ENCODE measurements around the gene ADH1B.
"Not testable (repeated sequence)": the region's sequence is repeated elsewhere in the genome, so short reads cannot be mapped to it uniquely, and the experiment has no call there.

ADH1B gene

DNA sequence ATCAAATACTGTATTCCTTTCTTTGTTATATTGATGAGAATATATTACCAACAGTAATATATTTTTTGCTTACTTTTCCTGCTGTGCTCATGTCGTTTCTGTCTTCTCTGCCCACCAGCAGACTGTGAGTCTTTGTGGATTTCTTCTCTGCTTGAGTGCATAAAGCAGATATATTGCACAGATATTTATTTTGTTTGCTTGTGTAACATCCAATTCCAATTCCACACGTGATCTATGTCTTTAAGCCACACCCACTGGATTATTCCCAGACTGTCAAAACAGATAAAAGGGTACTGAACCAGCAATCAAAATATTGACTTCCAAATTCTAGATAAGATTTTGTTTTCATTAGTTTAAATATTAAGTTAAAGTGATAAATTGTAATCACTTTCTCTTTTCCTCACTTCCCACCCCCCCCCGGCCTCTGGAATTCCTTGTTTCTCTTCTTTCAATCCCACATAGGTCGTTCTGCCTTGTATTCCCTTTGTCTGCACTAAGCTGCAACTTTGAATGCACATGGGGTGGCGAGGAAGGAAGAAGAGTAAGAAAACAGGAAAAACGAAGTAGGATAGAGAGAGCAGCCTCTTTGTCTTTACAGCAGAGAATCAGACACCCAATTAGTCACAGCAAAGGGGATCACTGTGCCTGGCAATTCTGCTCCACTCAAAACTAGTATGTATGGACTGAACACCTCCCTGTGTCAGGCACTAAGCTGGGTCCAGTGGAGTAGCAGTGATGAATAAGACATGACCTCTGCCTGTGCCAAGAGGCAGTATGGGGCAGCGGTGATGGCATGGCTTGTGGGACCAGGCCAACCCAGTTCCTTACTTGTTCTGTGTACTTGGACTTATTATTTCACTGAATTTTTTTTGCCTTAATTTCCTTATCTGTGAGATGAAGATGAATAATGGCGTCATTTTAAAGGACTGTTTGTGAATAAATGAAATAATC lies at the start of gene ADH1B:
Gene ADH1B, minus strand, starts transcription at position 161 of the 951 bp plus-strand sequence. Its CDS starts 70 bp downstream, at position 91.
- DNase-seq: no peak

DNA sequence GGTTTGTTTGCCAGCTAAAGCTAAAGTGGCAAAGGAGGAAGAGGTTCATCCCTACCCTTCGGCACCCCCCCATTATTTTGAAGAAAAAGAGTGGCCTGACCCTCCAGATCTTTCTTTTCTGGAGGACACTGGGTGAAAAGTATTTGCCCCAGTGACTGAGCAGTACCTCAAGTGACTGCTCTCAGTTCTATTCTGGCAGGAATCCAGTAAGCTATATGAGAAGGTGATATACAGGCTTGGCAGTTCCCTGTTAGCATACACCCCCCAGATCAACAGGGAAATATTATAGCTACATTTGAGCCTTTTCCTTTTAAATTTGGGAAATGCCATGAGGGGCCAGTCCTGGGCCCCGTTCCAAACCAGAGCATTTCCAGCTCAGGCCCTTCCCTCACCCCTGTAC lies 46.6 kb upstream of the ADH1B start:
- not testable (repeated sequence) for DNase-seq

DNA sequence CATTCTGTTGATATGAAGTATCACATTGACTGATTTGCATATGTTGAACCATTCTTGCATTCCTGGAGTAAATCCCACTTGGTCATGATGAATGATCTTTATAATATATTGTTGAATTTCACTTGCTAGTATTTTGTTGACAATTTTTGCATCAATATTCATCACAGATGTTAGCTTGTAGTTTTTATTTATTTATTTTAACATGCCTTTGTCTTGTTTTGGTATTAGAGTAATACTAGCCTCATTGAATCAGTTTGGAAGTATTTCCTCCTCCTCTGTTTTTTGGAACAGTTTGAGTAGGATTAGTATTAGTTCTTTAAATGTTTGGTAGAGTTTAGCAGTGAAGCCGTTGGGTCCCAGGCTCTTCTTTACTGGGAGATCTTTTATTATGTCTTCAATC lies 45.3 kb upstream of the ADH1B start:
- DNase-seq: no peak

DNA sequence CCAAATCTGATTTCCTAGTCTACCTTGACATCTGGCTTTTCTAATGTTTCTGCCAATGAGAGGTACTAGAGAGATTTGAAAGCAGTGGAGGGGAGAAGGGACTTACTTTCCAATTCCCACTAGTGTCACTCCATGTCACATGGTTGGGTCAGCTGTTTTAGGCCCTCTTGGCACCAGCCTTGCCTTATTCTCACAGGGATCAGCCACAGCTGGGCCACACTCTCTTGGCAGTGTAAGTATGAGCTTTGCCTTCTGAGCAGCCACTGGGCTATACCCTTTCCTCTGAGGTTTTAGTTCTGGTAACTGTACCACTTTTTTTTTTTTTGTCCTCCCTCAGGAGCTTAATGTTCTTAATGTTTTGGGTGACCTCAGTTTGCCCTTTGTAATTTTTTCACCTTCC lies 41.6 kb upstream of the ADH1B start:
- no peak for DNase-seq

DNA sequence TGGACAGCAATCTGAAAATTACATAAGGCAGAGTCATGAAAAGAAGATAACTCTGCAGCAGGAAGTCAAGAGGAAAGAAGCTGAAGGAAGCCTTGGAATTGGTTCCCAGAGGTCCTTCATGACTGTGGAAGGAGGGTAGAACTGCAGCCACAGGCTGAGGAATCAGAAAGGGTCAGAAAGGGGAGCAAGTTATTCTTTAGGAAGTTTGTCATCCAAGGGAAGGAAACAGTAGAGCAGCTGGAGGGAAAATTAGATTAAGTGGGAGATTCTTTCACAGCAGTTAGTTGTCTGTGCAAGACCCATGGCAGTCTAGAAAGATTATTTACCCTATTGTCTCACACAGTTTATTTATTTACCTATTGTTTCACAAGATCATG lies 40.7 kb upstream of the ADH1B start:
- DNase-seq: no peak

DNA sequence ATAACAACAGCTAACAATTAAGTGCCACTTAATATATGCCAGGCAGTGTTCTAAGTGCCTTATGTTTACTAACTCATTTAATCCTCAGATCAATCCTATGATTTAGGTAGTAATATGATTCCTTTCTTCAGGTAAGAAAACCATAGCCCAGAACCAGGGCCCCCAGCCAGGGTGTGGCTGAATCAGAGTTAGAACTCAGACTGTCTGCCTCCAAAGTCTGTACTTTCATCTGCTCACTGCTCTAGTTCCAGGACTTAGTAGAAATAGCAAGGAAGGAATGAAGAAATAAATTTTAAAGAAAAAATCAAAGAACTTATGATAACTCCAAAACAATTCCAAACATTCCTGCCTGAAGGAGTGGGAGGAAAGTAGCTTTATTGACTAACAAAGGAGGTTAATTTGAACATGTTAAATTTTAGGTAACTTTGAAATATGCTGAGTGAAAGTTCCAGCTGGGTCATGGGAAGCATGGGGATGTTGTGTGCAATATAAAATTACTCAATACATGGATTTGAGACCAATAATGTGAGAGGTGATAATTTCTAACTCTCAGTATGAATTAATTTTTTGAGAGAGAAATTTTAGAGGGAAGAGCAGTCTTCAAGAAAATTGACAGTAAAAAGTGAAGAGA lies 40.2 kb upstream of the ADH1B start:
- no peak for DNase-seq

DNA sequence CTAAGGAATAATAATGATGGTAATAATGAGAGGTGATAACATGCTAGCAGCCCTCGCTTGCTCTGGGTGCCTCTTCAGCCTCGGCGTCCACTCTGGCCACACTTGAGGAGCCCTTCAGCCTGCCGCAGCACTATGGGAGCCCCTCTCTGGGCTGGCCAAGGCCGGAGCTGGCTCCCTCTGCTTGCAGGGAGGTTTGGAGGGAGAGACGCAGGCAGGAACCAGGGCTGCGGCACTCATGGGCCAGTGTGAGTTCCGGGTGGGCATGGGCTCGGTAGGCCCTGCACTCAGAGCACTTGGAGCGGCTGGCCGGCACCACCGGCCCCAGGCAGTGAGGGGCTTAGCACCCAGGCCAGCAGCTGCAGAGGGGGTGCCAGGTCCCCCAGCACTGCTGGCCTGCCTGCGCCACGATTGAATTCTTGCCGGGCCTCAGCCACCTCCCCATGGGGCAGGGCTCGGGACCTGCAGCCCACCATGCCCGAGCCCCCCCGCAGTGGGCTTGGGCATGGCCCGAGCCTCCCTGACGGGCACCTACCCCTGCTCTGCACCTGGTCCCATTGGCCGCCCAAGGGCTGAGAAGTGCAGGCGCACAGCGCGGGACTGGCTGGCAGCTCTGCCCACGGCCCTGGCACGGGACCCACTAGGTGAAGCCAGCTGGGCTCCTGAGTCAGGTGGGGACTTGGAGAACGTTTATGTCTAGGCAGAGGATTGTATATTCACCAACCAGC lies 38.4 kb upstream of the ADH1B start:
- no peak for DNase-seq

DNA sequence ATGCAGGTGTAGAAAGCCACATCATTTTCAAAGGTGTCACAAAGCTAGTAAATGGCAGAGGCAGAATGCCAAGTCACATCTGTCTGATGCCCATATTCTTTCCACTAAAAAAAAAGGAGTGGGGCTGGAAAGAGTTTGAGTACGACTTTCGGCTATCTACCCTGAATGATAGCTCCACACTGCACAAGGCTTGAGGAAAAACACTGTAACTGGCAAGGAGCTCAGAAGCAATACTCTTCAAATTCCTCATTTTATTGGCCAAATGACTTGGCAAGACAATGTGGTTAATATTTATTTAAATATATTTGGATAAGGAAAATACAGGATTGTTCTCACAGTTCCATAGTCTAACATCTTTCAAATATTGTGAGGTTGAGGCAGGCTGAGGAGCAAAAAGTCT lies 36.7 kb upstream of the ADH1B start:
- no peak for DNase-seq

DNA sequence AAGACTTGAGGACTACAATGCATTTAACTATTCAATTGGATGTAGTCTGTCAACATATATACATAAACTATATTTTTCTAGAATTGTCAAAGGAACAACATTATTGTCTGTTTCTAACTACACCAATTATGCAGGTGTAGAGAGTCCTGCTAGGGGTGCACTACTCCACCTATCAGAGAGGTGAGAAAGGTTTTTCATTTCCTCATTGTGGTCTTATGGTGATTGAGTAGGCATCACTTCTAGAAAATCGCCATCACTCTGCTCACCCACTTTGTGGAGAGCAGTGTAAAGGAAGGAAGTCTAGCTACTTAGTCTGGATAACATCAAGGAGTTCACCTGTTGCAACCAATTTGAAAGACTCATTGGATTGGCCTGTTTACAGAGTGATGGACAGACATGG lies 35.8 kb upstream of the ADH1B start:
- no peak for DNase-seq

DNA sequence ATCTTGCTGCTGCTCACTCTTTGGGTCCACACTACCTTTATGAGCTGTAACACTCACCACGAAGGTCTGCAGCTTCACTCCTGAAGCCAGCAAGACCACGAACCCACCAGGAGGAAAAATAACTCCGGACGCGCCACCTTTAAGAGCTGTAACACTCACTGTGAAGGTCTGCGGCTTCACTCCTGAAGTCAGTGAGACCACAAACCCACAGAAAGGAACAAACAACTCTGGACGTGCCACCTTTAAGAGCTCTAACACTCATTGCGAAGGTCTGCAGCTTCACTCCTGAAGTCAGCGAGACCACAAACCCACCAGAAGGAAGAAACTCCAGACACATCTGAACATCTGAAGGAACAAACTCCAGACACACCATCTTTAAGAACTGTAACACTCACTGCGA lies 34.9 kb upstream of the ADH1B start:
- DNase-seq: not testable (repeated sequence)

DNA sequence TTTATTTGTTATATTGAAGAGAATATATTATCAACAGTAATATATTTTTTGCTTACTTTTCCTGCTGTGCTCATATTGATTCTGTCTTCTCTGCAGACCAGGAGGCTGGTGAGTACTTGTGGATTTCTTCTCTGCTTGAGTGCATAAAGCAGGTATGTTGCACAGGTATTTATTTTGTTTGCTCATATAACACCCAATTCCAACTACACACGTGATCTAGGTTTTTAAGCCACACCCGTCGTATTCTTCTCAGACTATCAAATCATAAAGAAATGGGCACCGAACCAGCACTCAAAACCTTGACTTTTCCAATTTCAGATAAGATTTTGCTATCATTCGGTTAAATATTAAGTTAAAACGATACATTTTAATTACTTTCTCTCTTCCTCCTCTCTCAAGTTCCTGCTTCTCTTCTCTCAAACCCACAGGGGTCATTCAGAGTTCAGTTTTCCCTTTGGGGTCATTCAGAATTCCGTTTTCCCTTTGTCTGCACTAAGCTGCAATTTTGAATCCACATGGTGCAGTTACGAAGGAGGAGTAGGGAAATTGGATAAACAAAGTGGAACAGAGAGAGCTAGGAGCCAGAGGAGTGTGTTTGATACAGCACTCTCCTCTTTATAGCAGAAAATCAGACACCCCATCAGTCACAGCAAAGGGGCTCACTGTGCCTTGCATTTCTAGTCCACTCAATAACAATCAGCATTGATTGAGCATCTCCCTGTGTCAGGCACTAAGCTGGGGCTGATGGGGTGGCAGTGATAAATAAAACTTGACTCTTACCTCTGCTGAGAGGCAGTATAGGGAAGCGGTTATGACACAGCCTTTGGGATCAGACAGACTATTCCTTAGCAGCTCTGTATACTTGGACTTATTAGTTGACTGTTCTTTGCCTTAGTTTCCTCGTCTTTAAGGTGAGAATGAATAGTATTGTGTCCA lies 31.7 kb upstream of the ADH1B start, which contains the start of gene ADH1C:
Gene ADH1C, minus strand, starts transcription at position 145 of the 936 bp plus-strand sequence. Its CDS starts 71 bp downstream, at position 74.
- no peak for DNase-seq

DNA sequence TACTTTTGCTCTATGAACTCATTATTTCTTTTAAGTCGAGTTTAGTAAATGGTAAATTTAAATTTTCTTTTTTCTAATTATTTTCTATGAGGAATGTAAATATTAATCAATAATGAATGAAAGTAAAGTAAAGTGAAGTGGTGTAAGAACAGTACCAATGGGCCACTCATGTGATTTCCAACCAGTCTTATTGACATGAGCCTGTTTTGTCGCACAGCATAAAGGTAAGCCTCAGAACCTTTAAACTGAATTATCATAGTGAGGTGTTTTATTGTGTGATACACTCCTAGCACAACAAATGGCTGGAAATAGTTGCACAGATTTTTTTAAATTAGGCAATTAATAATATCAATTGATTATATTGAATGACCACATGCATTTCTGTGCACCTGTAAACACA lies 30.3 kb upstream of the ADH1B start:
- DNase-seq: no peak

DNA sequence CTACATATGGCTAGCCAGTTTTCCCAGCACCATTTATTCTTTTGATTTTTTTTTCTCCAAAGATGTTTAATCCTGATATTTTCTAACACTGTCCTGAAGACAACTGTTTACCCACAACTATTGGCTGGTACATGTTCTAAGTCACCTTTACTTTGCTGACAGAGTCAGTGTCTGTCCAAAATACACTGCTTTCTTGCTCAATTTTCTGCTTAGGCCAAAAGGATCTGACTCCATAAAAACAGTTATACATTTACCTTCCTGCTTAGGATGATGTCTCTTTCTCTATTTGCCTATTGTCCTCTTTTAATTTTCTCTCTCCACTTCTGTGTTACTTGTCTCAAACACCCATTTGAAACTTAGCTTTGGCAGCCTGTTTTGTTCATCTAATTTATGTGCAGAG lies 28.1 kb upstream of the ADH1B start:
- DNase-seq: no peak

DNA sequence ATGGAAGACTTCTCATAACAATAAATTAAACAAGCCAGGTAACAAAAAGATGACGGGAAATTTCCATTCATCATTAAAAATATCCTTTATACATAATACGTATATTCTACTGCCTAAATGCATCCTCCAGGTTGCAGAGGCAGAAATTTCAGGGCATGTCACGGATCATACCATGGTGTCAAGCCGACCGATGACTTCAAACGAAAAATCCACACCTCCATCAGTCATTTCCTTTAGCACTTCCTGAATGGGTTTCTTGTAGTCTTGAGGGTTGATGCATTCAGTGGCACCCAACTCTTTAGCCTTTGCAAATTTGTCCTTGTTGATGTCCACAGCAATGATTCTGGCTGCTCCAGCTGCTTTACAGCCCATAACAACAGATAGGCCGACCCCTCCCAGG lies 21.4 kb upstream of the ADH1B start:
- not testable (repeated sequence) for DNase-seq

DNA sequence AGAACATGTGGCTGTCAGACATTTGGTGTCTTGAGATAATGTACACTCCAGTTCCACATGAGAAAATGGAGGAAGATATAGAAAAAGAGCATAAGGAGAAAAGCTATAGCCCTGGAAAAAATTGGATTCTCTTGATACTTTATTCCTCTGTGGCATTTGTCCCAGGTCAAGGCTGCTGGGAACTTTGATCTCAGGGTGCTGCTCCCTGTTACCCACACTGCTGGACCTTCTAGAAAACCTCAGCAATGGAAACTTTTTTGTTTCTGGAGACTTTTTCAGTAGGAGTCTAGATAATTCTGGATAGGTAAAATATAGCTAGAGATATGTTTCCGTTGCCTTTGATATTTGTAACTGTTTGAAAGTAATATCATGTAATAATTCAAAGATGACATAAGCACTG lies 20.2 kb upstream of the ADH1B start:
- no peak for DNase-seq

DNA sequence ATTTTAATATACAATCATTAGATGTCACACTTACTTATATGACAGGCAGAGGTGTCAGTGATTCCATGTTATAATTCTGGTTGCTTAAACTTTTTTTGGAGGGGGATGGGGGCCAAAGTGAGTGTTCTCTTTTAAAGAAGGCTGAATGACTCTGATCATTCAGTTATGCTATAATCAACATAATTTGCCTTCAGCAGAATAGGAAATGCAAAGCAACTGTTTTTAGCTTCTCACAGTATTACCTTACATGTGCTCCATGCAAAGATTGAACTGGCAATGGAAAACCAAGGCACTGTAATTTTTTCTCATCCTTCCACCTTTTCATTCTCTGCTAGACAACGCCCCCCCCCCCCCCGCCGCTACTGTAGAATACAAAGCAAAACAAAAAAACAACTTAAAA lies 18.0 kb upstream of the ADH1B start:
- no peak for DNase-seq

DNA sequence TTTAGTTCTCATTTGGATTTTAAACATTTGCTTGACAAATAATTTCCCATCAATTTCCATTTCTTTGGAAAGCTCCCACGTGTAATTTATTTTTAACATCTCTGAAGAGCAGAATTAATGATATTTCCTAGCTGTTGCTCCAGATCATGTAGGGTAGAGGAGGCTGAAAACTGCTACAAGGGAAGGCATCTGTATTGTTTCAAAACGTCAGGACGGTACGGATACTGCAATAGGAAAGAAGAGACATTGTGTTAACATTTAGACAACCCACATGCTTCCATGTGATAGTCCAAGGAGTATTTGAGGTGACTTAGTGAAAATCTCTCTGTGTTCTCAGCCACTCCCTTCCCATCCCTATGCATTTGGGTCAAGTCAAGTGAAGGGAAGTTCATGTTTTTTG lies 15.4 kb upstream of the ADH1B start:
- DNase-seq: no peak

DNA sequence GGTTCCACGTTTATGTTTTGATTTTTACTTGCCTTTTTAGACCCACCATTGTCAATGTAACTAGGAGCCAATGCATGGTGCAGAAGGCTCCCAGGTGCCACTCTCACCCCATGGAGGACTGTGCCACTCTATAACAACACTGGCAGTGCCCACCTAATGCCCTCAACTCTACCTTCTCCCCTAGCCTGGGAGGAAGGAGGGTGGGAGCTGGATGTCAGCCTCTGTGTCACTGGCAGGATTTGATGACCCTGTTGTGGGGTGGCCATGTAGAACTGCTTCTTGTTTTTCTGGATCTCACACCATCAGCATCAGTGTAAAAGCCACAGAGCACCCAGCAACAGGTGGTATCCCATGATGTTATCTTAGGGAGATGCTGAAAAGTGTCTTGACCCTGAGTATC lies 13.7 kb upstream of the ADH1B start:
- DNase-seq: no peak

DNA sequence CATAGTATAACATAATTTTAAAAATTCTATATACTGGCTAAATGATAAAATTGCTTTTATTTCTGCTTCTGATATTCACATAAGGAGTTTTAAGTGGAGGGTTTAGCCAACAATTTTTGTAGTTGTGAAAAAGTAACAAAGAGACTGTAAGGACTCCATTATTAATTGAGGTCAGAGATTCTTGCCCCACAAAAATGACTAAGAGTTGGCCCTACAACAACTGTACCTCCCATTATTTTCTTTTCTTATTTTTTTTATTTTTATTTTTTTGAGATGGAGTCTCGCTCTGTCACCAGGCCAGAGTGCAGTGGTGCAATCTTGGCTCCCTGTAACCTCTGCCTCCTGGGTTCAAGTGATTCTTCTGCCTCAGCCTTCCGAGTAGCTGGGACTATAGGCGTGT lies 9.4 kb upstream of the ADH1B start:
- no peak for DNase-seq

DNA sequence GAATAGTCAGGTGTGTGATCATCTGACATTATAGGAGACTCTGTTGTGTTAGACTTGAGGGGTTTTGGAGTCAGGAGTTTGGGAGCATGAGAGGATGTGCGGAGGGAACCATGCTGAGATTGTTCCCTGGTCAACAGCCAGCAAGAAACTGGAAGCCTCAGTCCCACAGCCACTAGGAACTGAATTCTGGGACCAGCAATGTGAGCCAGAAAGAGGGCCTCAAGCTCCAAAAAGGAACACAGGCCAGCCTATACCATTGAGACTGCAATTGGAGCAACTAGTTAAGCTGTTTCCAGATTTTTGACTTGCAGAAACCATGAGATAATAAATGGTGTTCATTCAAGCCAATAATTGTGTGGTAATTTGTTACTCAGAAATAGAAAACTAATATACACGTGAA lies 8.7 kb upstream of the ADH1B start:
- DNase-seq: no peak

DNA sequence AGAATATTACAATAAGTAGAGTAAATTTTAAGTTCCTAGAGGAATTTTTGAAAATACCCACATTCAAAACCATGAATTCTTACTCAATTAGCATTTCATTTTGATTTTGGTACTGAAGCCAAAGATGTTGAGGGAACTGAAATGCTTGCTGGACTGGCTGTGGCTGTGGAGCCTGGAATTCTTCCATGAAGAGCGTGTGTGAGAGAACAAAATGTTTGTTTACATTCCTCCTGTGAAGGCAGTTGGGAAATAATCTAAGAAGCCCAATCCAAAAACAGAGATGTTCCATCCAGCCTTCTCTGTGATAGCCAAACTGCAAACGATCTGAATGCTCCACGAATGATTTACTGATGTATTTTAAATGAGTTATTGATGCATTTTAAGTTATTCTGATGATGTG lies 3.8 kb upstream of the ADH1B start:
- DNase-seq: no peak

DNA sequence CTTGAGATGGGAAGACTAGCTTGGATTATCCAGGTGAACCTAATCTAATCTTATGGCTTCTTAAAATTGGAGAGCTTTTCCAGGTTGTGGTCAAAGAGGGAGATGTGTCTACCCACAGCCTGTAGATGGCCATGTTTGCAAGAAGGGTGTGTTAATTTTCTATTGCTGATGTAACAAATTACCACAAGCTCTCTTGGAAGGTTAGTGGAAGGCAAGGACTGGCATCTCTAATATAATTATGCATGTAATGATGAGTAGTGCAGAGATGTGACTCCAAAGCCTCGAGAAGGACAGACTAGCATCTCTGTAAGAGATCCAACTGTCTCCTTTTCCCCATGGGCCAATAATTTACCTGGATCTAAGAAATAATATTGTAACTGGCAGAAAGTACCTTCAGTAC lies 3.2 kb upstream of the ADH1B start:
- no peak for DNase-seq

DNA sequence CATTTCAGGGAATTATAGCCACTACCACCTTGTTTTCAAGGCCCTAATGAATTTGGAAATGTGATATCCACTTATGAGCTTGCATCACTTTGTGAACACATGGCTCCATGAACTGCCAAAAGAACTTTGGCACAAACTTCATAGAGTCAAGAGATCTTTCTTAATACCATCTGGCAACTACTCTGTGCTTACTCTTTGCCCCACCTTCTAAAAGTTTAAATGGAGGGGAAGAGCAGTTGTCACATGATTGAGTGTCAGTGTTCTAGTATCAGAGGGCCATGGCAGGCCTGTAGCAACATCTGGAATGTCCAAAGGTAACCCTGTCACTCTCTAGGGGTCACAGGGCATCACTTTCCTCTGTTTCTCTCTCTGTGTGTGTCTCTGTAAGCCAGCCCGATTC lies 2.6 kb upstream of the ADH1B start:
- no peak for DNase-seq
